HG03025 (cell line): ENCODE data around the gene NDUFB2.
"Not testable (repeated sequence)": the region's sequence is repeated elsewhere in the genome, so short reads cannot be mapped to it uniquely, and the experiment has no call there.

Experiments
- ATAC-seq: cut with Tn5 transposase; IDR thresholded peaks from one replicate; pipeline ENCODE4 v1.9.1; 2021; ENCODE audit warnings: mild to moderate bottlenecking, moderate library complexity; ENCODE audit not compliant: unreplicated experiment, low FRiP score

NDUFB2 gene

GRCh38 chr7:140688341-140688740 is 8.2 kb upstream of the NDUFB2 start:
- ATAC-seq: no peak

- no peak for ATAC-seq
Measured at GRCh38 chr7:140689199-140690152, 7.0 kb upstream of the NDUFB2 start.

GRCh38 chr7:140691376-140692045 is 5.0 kb upstream of the NDUFB2 start:
- no peak for ATAC-seq

GRCh38 chr7:140693849-140694248 is 2.7 kb upstream of the NDUFB2 start:
- not testable (repeated sequence) for ATAC-seq

- no peak for ATAC-seq
Measured at GRCh38 chr7:140694592-140694991, 1.9 kb upstream of the NDUFB2 start.

- no peak for ATAC-seq
Measured at GRCh38 chr7:140695381-140695780, 1.1 kb upstream of the NDUFB2 start.

- ATAC-seq: peak; percentile 90
Measured at GRCh38 chr7:140696024-140696679, 356 bp upstream of the NDUFB2 start.

GRCh38 chr7:140697447-140698143 is 1.1 kb downstream of the NDUFB2 start:
- no peak for ATAC-seq

GRCh38 chr7:140698477-140698876 is 2.0 kb downstream of the NDUFB2 start:
- no peak for ATAC-seq

- no peak for ATAC-seq
Measured at GRCh38 chr7:140702774-140703173, 6.3 kb downstream of the NDUFB2 start.

- ATAC-seq: no peak
Measured at GRCh38 chr7:140704205-140704604, 7.7 kb downstream of the NDUFB2 start.

- ATAC-seq: no peak
Measured at GRCh38 chr7:140707132-140707531, 10.6 kb downstream of the NDUFB2 start.

GRCh38 chr7:140708764-140709163 is 12.3 kb downstream of the NDUFB2 start:
- ATAC-seq: not testable (repeated sequence)

GRCh38 chr7:140712392-140712791 is 15.9 kb downstream of the NDUFB2 start:
- not testable (repeated sequence) for ATAC-seq

GRCh38 chr7:140714331-140715040 is 18.0 kb downstream of the NDUFB2 start:
- no peak for ATAC-seq

- no peak for ATAC-seq
Measured at GRCh38 chr7:140719721-140720120, 23.2 kb downstream of the NDUFB2 start.

GRCh38 chr7:140722254-140722653 is 25.7 kb downstream of the NDUFB2 start:
- ATAC-seq: no peak

- ATAC-seq: no peak
Measured at GRCh38 chr7:140723006-140723405, 26.5 kb downstream of the NDUFB2 start.

GRCh38 chr7:140723574-140723973 is 27.1 kb downstream of the NDUFB2 start:
- no peak for ATAC-seq

GRCh38 chr7:140724706-140725105 is 28.2 kb downstream of the NDUFB2 start:
- ATAC-seq: no peak
